ENCODE data around the gene NKAPD1.

The NKAPD1 gene

DNA sequence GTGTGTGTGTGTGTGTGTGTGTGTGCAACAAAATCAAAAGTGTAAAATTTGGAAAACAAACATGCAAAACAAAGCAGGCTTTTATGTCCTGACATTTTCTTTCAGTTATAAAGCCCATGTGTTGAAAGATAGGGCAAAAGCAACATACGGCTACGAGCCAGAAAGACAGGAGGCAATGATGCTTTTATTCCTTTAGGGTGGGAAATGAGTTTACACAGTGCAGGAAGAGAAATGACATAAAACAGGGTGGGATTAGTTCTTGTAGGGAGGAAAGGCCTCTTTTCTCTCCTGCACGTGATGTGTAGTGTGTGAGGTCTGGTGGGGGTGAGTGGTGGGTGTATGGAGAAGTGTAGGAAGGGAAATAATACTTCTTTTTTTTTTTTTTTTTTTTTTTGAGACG lies 60.4 kb downstream of the NKAPD1 start:
- in situ Hi-C loops (cut with MboI; ENCODE audit: low sequenced_read_pairs) = no loop called here

Data from HL-60/S4 (cell line).